Prostate gland (tissue), 2 donors: ENCODE results near the gene SPEF1.

Source experiments
- POLR2A ChIP-seq: fragments of 450-650 bp; IDR thresholded peaks from one replicate; pipeline ENCODE4 v1.6.1; 2016; ENCODE audit warnings: antibody characterized with exemption, mild to moderate bottlenecking
- TF ChIP-seq, protein P1 (sequence below), 4 experiments: fragments of 200-600 bp in 2 of 4; fragments of 450-650 bp in 2 of 4; sonication (generic) in 2 of 4; IDR thresholded peaks; 1 replicate in 3 of 4; 2 replicates in 1 of 4; pipeline ENCODE4 v1.5.1; 2016 to 2019; ENCODE audit warnings: antibody characterized with exemption in 4 of 4, mild to moderate bottlenecking in 2 of 4, moderate library complexity in 2 of 4

- TF ChIP-seq, protein P1, sequence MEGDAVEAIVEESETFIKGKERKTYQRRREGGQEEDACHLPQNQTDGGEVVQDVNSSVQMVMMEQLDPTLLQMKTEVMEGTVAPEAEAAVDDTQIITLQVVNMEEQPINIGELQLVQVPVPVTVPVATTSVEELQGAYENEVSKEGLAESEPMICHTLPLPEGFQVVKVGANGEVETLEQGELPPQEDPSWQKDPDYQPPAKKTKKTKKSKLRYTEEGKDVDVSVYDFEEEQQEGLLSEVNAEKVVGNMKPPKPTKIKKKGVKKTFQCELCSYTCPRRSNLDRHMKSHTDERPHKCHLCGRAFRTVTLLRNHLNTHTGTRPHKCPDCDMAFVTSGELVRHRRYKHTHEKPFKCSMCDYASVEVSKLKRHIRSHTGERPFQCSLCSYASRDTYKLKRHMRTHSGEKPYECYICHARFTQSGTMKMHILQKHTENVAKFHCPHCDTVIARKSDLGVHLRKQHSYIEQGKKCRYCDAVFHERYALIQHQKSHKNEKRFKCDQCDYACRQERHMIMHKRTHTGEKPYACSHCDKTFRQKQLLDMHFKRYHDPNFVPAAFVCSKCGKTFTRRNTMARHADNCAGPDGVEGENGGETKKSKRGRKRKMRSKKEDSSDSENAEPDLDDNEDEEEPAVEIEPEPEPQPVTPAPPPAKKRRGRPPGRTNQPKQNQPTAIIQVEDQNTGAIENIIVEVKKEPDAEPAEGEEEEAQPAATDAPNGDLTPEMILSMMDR (IDR thresholded peaks at IDR 0.05), result no peak
- no peak for TF ChIP-seq POLR2A
Measured at GRCh38 chr20:3735768-3736167, 45.5 kb downstream of the SPEF1 start.
